GM12865 (cell line): ENCODE results near the gene RHPN2.
"Not testable (repeated sequence)": the region's sequence is repeated elsewhere in the genome, so short reads cannot be mapped to it uniquely, and the experiment has no call there.

Source experiments
- DNase-seq: peaks from one replicate; pipeline ENCODE4 v3.0.0; 2010; ENCODE audit warnings: low read depth
- H3K4me3 ChIP-seq: 2 replicates; pipeline ENCODE4 v1.5.1; 2011; ENCODE audit warnings: mild to moderate bottlenecking, low read depth, low read length, control low read depth
- CTCF ChIP-seq: IDR thresholded peaks from 2 replicates; pipeline ENCODE4 v1.5.1; 2011; ENCODE audit warnings: low read length, control low read depth, low read depth, inconsistent platforms; ENCODE audit not compliant: insufficient read depth; ENCODE audit errors: missing control alignments

The RHPN2 gene

GRCh38 chr19:32945260-32945659 lies 119.4 kb downstream of the RHPN2 start:
- no peak for TF ChIP-seq CTCF
- H3K4me3 ChIP-seq: no peak overlapping the region
- DNase-seq: no peak

- H3K4me3 ChIP-seq, DNase-seq: not testable (repeated sequence)
Measured at GRCh38 chr19:32941273-32941672, 123.4 kb downstream of the RHPN2 start.

- TF ChIP-seq CTCF: no peak
- H3K4me3 ChIP-seq: no peak overlapping the region
- DNase-seq: no peak
Measured at GRCh38 chr19:32936065-32936464, 128.6 kb downstream of the RHPN2 start.

- DNase-seq: no peak
- H3K4me3 ChIP-seq: no peak overlapping the region
Measured at GRCh38 chr19:32935629-32936028, 129.1 kb downstream of the RHPN2 start.

GRCh38 chr19:32933571-32933970 lies 131.1 kb downstream of the RHPN2 start:
- TF ChIP-seq CTCF: no peak
- DNase-seq: no peak

More at GRCh38 chr19:32935629-32936028, 129.1 kb downstream of the RHPN2 start:
- no peak for TF ChIP-seq CTCF

GRCh38 chr19:32930567-32930966 lies 134.1 kb downstream of the RHPN2 start:
- no peak for DNase-seq
- no peak overlapping the region for H3K4me3 ChIP-seq
- TF ChIP-seq CTCF: no peak

More at GRCh38 chr19:32933571-32933970, 131.1 kb downstream of the RHPN2 start:
- H3K4me3 ChIP-seq: no peak overlapping the region

GRCh38 chr19:32928806-32929205 lies 135.9 kb downstream of the RHPN2 start:
- TF ChIP-seq CTCF: no peak
- no peak overlapping the region for H3K4me3 ChIP-seq
- DNase-seq: no peak
